A549 (cell line): ENCODE data around the gene SPATA13.

ENCODE experiments used
- CTCF ChIP-seq: fragments of >200 bp; sonication (Bioruptor Twin); formaldehyde crosslinking; IDR thresholded peaks from 3 replicates; pipeline ENCODE4 v1.5.1; 2016
- KDM1A ChIP-seq: fragments of 200-600 bp; sonication (generic); IDR thresholded peaks from 2 replicates; pipeline ENCODE4 v1.6.1; 2016; ENCODE audit warnings: low read depth, mild to moderate bottlenecking
- RAD21 ChIP-seq, 2 experiments: fragments of >200 bp in 1 of 2; sonication (Bioruptor Twin) in 1 of 2; formaldehyde crosslinking in 1 of 2; IDR thresholded peaks in 1 of 2; conservative IDR thresholded peaks in 1 of 2; 2 replicates in 1 of 2; 3 replicates in 1 of 2; pipeline ENCODE4 v1.6.1; 2012 to 2018; ENCODE audit warnings: inconsistent platforms in 1 of 2
- REST ChIP-seq: fragments of 200-600 bp; sonication (generic); IDR thresholded peaks from 2 replicates; pipeline ENCODE4 v1.6.1; 2016; ENCODE audit warnings: antibody characterized with exemption, mild to moderate bottlenecking, moderate library complexity
- RFX5 ChIP-seq: fragments of 450-650 bp; IDR thresholded peaks from 2 replicates; pipeline ENCODE4 v1.7.1; 2014; ENCODE audit warnings: antibody characterized with exemption, mild to moderate bottlenecking, moderate library complexity
- TF ChIP-seq, protein P1 (sequence below): fragments of 250-450 bp; sonication (Bioruptor Pico); IDR thresholded peaks from 2 replicates; pipeline ENCODE4 v1.5.0; 2021; ENCODE audit warnings: mild to moderate bottlenecking, moderate library complexity, borderline replicate concordance

- TF ChIP-seq, protein P1, sequence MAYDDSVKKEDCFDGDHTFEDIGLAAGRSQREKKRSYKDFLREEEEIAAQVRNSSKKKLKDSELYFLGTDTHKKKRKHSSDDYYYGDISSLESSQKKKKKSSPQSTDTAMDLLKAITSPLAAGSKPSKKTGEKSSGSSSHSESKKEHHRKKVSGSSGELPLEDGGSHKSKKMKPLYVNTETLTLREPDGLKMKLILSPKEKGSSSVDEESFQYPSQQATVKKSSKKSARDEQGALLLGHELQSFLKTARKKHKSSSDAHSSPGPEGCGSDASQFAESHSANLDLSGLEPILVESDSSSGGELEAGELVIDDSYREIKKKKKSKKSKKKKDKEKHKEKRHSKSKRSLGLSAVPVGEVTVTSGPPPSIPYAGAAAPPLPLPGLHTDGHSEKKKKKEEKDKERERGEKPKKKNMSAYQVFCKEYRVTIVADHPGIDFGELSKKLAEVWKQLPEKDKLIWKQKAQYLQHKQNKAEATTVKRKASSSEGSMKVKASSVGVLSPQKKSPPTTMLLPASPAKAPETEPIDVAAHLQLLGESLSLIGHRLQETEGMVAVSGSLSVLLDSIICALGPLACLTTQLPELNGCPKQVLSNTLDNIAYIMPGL (CRISPR knock-in tag): no peak
- TF ChIP-seq CTCF: no peak
- no peak for TF ChIP-seq RFX5
- TF ChIP-seq RAD21 (conservative IDR thresholded peaks at IDR 0.05 in 1 of 2, IDR thresholded peaks at IDR 0.05 in 1 of 2): no peak
- TF ChIP-seq REST: no peak
- TF ChIP-seq KDM1A: no peak
Measured at GRCh38 chr13:24234200-24234915, 73.8 kb downstream of the SPATA13 start.
